HepG2 (cell line): Measurements from ENCODE around the gene NSMF. TPM values are rescaled to one million over a fixed set of nuclear protein-coding genes. Genes with fewer than 3 reads are reported as not detected.

Experiments used
- ATAC-seq: fragments of 200-7000 bp; cut with Tn5 transposase; 3 replicates; pipeline ENCODE4 v1.9.1; 2020; ENCODE audit warnings: mild to moderate bottlenecking, moderate library complexity
- BruUV-seq: library from RNA; stranded (reverse); fragments of 400-500 nt; replicated peaks from 2 replicates; lab custom pipeline; 2021; lab: Mats Ljungman, UMichigan
- CTCF ChIA-PET: fragments of 300-600 bp; formaldehyde crosslinking; extraction: SDS; loops from one replicate; lab custom pipeline; 2021; ENCODE audit warnings: low total read pairs, inconsistent platforms, low intra/inter-chr PET ratio; lab: Yijun Ruan, JAX
- POLR2A ChIA-PET: fragments of 350-600 bp; sonication (Branson Sonifier 250); formaldehyde crosslinking; loops from one replicate; lab custom pipeline; 2020; ENCODE audit warnings: antibody characterized with exemption, inconsistent platforms; lab: Yijun Ruan, JAX
- DNase-seq: peaks from one replicate; pipeline ENCODE4 v3.0.0-alpha.2; 2015; ENCODE audit warnings: low spot score
- FAIRE-seq: peaks from 3 replicates; lab custom pipeline; 2011; peaks lifted over from hg19 to GRCh38; lab: Jason Lieb, UNC
- H2AFZ ChIP-seq: one replicate; pipeline ENCODE4 v1.6.1; 2011; ENCODE audit warnings: low read length, inconsistent platforms
- H3K27ac ChIP-seq: fragments of 300-600 bp; 3 replicates; pipeline ENCODE4 v1.8.0; 2011; ENCODE audit warnings: mixed run types, mild to moderate bottlenecking, mixed read lengths, low read length, inconsistent platforms; ENCODE audit not compliant: insufficient read depth; ENCODE audit errors: extremely low read length
- H3K27me3 ChIP-seq, 2 experiments: fragments of 200-600 bp in 1 of 2; 2 replicates in 1 of 2; 3 replicates in 1 of 2; pipeline versions ENCODE4 v1.6.0 to v1.8.0; 2011; ENCODE audit warnings: low read length in 2 of 2, mild to moderate bottlenecking in 2 of 2, moderate library complexity in 2 of 2, inconsistent platforms in 1 of 2; ENCODE audit not compliant: insufficient read depth in 2 of 2, control insufficient read depth in 1 of 2
- H3K36me3 ChIP-seq, 2 experiments: fragments of 200-600 bp in 1 of 2; replicated peaks in 1 of 2; 2 replicates in 1 of 2; 3 replicates in 1 of 2; pipeline versions ENCODE4 v1.5.1 to v1.8.0; 2011; ENCODE audit warnings: low read length in 2 of 2, inconsistent platforms in 1 of 2; ENCODE audit not compliant: insufficient read depth in 2 of 2, control insufficient read depth in 1 of 2
- H3K4me1 ChIP-seq: 2 replicates; pipeline ENCODE4 v1.5.1; 2012; ENCODE audit warnings: low read length, inconsistent platforms; ENCODE audit not compliant: insufficient read depth
- H3K4me2 ChIP-seq: 2 replicates; pipeline ENCODE4 v1.6.0; 2011; ENCODE audit warnings: low read depth, low read length, inconsistent platforms
- H3K4me3 ChIP-seq, 3 experiments: fragments of 200-600 bp in 1 of 3; sonication (generic), shearing (Covaris generic) in 1 of 3; replicated peaks in 1 of 3; 2 replicates each; pipeline ENCODE4 v1.5.1; 2011 to 2016; ENCODE audit warnings: low read length in 3 of 3, inconsistent platforms in 2 of 3, low read depth in 2 of 3, mild to moderate bottlenecking in 2 of 3, control low read depth in 1 of 3, mixed read lengths in 1 of 3; ENCODE audit not compliant: insufficient read depth in 1 of 3
- H3K79me2 ChIP-seq: one replicate; pipeline ENCODE4 v1.6.1; 2011; ENCODE audit warnings: low read length, inconsistent platforms; ENCODE audit not compliant: insufficient read depth
- H3K9ac ChIP-seq: 2 replicates; pipeline ENCODE4 v1.6.0; 2011; ENCODE audit warnings: mild to moderate bottlenecking, low read depth, low read length, inconsistent platforms; ENCODE audit not compliant: insufficient read depth
- H3K9me3 ChIP-seq: 2 replicates; pipeline ENCODE4 v1.5.1; 2012; ENCODE audit warnings: mild to moderate bottlenecking, low read length
- H4K20me1 ChIP-seq: 2 replicates; pipeline ENCODE4 v1.6.0; 2011; ENCODE audit warnings: inconsistent platforms, mild to moderate bottlenecking, low read length, moderate library complexity; ENCODE audit not compliant: insufficient read depth
- AGO1 ChIP-seq: fragments of 200-400 bp; formaldehyde crosslinking; IDR thresholded peaks from 2 replicates; pipeline ENCODE4 v1.6.1; 2017; ENCODE audit warnings: mild to moderate bottlenecking, low read depth, low read length, moderate library complexity; ENCODE audit not compliant: poor library complexity, severe bottlenecking
- AGO2 ChIP-seq: fragments of 200-400 bp; formaldehyde crosslinking; optimal IDR thresholded peaks from 2 replicates; pipeline ENCODE3; 2017; ENCODE audit warnings: mild to moderate bottlenecking, low read depth, low read length, moderate library complexity
- CEBPZ ChIP-seq: IDR thresholded peaks from 2 replicates; pipeline ENCODE4 v1.6.1; 2012; ENCODE audit warnings: low read length, improper control_type of control experiment
- HNRNPLL ChIP-seq: fragments of 200-400 bp; formaldehyde crosslinking; IDR thresholded peaks from 2 replicates; pipeline ENCODE4 v1.6.1; 2017; ENCODE audit warnings: mild to moderate bottlenecking, low read depth, low read length; ENCODE audit not compliant: poor library complexity, severe bottlenecking
- KLF16 ChIP-seq, 2 experiments: sonication (generic) in 1 of 2; formaldehyde crosslinking in 1 of 2; IDR thresholded peaks; 2 replicates each; pipeline versions ENCODE4 v1.6.1 to v1.8.0; 2016 to 2023; ENCODE audit warnings: missing genetic modification reagents in 2 of 2, missing compliant biosample characterization in 1 of 2
- MXD4 ChIP-seq: IDR thresholded peaks from 2 replicates; pipeline ENCODE4 v1.6.1; 2016; ENCODE audit warnings: mild to moderate bottlenecking, missing biosample characterization, missing genetic modification reagents
- SIN3A ChIP-seq: IDR thresholded peaks from 2 replicates; pipeline ENCODE4 v1.6.1; 2011; ENCODE audit warnings: low read depth, mild to moderate bottlenecking, control low read depth, low read length, borderline replicate concordance
- TP53 ChIP-seq: sonication (generic); formaldehyde crosslinking; conservative IDR thresholded peaks from 2 replicates; pipeline ENCODE4 v1.4.0; 2020; ENCODE audit warnings: missing genetic modification reagents
- ZNF232 ChIP-seq: sonication (generic); formaldehyde crosslinking; IDR thresholded peaks from 2 replicates; pipeline ENCODE4 v1.4.0; 2020; ENCODE audit warnings: missing genetic modification reagents, borderline replicate concordance
- ZNF747 ChIP-seq: sonication (generic); formaldehyde crosslinking; IDR thresholded peaks from 2 replicates; pipeline ENCODE4 v1.8.1; 2023; ENCODE audit warnings: missing genetic modification reagents, mild to moderate bottlenecking, borderline replicate concordance
- ZSCAN30 ChIP-seq: sonication (generic); formaldehyde crosslinking; IDR thresholded peaks from 2 replicates; pipeline ENCODE4 v1.5.0; 2020; ENCODE audit warnings: mild to moderate bottlenecking, missing genetic modification reagents
- ZZZ3 ChIP-seq: sonication (generic); formaldehyde crosslinking; IDR thresholded peaks from 2 replicates; pipeline ENCODE4 v1.4.0; 2020; ENCODE audit warnings: missing genetic modification reagents, mild to moderate bottlenecking, borderline replicate concordance
- WGBS: methylation state at CpG from one replicate; pipeline ENCODE4 v1.1.6; 2017; ENCODE audit warnings: low lambda C conversion rate; 5-methylcytosine and 5-hydroxymethylcytosine counted together
- in situ Hi-C: cut with HindIII; loops from 2 replicates; pipeline ENCODE4 v1.10.0; 2017; ENCODE audit warnings: low pct_unique_long_range_greater_than_20kb; ENCODE audit not compliant: extremely low pct_ligation_motif_present
- intact Hi-C: fragments of 100-400 bp; cut with micrococcal nuclease; formaldehyde crosslinking; loops from one replicate; pipeline ENCODE4 v1.10.0; 2022; ENCODE audit not compliant: unreplicated experiment
- polyA plus RNA-seq, 8 experiments: library from polyadenylated mRNA; depleted of rRNA in 3 of 8; stranded (reverse) in 7 of 8; unstranded in 1 of 8; fragments of >200 nt; fragmentation: Illumina TruSeq in 4 of 8; extraction: Trizol in 4 of 8; gene quantifications; 2 replicates each; pipeline versions ENCODE4 v1.2.1 to v1.2.3, GENCODE V29; 2011 to 2016; ENCODE audit warnings: low read depth in 4 of 8, missing spikeins in 1 of 8, mixed read lengths in 1 of 8; ENCODE audit not compliant: insufficient read depth in 1 of 8
- total RNA-seq, 5 experiments: library from RNA; depleted of rRNA; stranded (reverse); fragments of >200 nt; fragmentation: Illumina TruSeq; extraction: Trizol; gene quantifications; 2 replicates each; pipeline ENCODE4 v1.2.3, GENCODE V29; 2016; ENCODE audit warnings: low read depth in 1 of 5
- TF ChIP-seq, protein P1 (sequence below): IDR thresholded peaks from 2 replicates; pipeline ENCODE4 v1.6.1; 2016; ENCODE audit warnings: low read depth, borderline replicate concordance
- TF ChIP-seq, protein P2 (sequence below): sonication (generic); formaldehyde crosslinking; IDR thresholded peaks from 2 replicates; pipeline ENCODE4 v1.9.0; 2021; ENCODE audit warnings: missing genetic modification reagents, mild to moderate bottlenecking, borderline replicate concordance
- TF ChIP-seq, protein P3 (sequence below): sonication (generic); formaldehyde crosslinking; IDR thresholded peaks from 2 replicates; pipeline ENCODE4 v1.8.1; 2023; ENCODE audit warnings: mild to moderate bottlenecking, missing genetic modification reagents
- TF ChIP-seq, protein P4 (sequence below): sonication (generic); formaldehyde crosslinking; IDR thresholded peaks from 2 replicates; pipeline ENCODE4 v1.4.0; 2020; ENCODE audit warnings: missing genetic modification reagents
- TF ChIP-seq, protein P5 (sequence below): IDR thresholded peaks from 2 replicates; pipeline ENCODE4 v1.6.1; 2012; ENCODE audit warnings: inconsistent platforms

NSMF gene
- total and polyA plus RNA-seq, 2 of the 13 experiments (the other 11 are each of a cell fraction or from before 2014, with no cell fraction given): 44.3 to 183 TPM

DNA sequence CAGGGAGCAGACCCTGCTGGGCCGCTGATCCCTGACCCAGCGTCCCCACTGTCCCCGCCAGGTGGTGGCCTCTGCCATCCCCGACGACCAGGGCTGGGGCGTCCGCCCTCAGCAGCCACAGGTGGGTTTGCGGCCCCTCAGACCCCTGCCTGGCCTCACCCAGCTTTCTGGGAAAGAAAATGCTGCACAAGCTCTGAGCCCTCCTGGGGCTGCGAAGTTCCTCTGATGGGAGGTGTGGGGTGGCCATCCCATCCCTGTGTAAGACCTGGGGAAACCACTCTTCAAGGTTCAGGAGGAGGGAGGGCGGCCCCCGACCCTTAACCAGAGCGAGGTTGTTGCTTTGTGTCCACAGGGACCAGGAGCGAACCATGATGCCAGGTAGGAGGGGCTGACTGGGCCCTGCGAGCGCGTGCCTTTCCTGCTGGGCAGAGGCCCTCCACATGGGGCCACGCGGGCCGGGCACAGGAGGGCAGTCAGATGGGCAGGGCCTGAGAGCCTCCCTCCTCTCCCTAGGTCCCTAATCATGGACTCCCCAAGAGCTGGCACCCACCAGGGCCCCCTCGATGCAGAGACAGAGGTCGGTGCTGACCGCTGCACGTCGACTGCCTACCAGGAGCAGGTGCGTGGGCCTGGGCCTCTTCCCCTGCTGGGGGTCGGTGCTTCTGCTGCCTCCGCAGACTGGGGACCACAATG is 28.3 kb downstream of the NSMF start:
- FAIRE-seq (no peak), ATAC-seq (no peak), DNase-seq (no peak)
- Histone ChIP-seq H3K27ac (no peak overlapping the region), H4K20me1 (no peaks in the 10 kb centered on the region), H3K4me1 (peaks cover 10% of the 10 kb centered on the region), H3K27me3 (peaks cover 0 to 4% of the 10 kb centered on the region in 2 experiments; a peak in 1 of 5 replicates), H3K9ac (no peak overlapping the region), H3K36me3 (no peaks in the 10 kb centered on the region), H3K9me3 (no peaks in the 10 kb centered on the region), H3K4me2 (no peak overlapping the region), H3K4me3 (no peak overlapping the region), H2AFZ (no peak overlapping the region), H3K79me2 (no peaks in the 10 kb centered on the region)
- WGBS: 69% methylated on average over 4 of the region's 27 CpGs
- ChIA-PET CTCF (no interaction called here), POLR2A (interaction anchor here (1.9 kb wide), 2 partner anchors 10 to 11 kb away, joined by 6 to 7 read pairs; partner anchors contain the start of gene ENTPD8)
- in situ Hi-C loops (no loop called here), intact Hi-C loops (no loop called here)
- BruUV-seq: no TSS peak
- TF ChIP-seq, protein P1, sequence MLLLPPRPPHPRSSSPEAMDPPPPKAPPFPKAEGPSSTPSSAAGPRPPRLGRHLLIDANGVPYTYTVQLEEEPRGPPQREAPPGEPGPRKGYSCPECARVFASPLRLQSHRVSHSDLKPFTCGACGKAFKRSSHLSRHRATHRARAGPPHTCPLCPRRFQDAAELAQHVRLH (CRISPR knock-in tag): no peak
- TF ChIP-seq ZZZ3 (CRISPR knock-in tag) (no peak), CEBPZ (no peak), ZNF232 (no peak), HNRNPLL (peak; percentile 6), AGO2 (peak; percentile 30), MXD4 (CRISPR knock-in tag) (no peak), SIN3A (no peak), AGO1 (peak; percentile 21), ZNF747 (CRISPR knock-in tag) (no peak), TP53 (CRISPR knock-in tag) (no peak), ZSCAN30 (CRISPR knock-in tag) (no peak), KLF16 (CRISPR knock-in tag; IDR thresholded peaks at IDR 0.05) (no peak)
- TF ChIP-seq, protein P2, sequence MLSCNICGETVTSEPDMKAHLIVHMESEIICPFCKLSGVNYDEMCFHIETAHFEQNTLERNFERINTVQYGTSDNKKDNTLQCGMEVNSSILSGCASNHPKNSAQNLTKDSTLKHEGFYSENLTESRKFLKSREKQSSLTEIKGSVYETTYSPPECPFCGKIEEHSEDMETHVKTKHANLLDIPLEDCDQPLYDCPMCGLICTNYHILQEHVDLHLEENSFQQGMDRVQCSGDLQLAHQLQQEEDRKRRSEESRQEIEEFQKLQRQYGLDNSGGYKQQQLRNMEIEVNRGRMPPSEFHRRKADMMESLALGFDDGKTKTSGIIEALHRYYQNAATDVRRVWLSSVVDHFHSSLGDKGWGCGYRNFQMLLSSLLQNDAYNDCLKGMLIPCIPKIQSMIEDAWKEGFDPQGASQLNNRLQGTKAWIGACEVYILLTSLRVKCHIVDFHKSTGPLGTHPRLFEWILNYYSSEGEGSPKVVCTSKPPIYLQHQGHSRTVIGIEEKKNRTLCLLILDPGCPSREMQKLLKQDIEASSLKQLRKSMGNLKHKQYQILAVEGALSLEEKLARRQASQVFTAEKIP (CRISPR knock-in tag): no peak
- TF ChIP-seq, protein P3, sequence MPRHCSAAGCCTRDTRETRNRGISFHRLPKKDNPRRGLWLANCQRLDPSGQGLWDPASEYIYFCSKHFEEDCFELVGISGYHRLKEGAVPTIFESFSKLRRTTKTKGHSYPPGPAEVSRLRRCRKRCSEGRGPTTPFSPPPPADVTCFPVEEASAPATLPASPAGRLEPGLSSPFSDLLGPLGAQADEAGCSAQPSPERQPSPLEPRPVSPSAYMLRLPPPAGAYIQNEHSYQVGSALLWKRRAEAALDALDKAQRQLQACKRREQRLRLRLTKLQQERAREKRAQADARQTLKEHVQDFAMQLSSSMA (CRISPR knock-in tag): no peak
- TF ChIP-seq, protein P4, sequence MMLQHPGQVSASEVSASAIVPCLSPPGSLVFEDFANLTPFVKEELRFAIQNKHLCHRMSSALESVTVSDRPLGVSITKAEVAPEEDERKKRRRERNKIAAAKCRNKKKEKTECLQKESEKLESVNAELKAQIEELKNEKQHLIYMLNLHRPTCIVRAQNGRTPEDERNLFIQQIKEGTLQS (CRISPR knock-in tag): no peak
- TF ChIP-seq, protein P5, sequence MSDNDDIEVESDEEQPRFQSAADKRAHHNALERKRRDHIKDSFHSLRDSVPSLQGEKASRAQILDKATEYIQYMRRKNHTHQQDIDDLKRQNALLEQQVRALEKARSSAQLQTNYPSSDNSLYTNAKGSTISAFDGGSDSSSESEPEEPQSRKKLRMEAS: 0 out of 2 replicates have a peak, but pooled peaks have one; percentile 5
